ENCODE results near the gene EBLN2.

The EBLN2 gene

DNA sequence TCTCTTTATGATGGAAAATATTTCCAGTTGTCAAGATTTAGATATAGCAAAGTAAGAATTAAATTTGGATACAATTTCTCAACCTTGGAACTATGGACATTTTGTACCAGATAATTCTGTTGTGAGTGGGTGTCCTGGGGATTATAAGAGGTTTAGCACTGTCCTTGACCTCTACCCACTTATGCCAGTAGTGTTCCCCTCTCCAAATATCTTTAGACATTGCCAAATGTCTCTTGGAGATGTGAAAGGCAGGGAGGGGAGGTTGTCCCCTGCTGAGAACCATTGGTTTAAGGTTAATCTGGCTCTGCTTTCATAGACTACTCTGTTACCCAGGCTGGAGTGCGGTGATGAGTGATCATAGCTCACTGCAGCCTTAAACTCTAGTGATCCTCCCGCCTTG lies at the start of gene EBLN2:
TSS of gene EBLN2 (plus strand) at position 244 of the 400 bp plus-strand sequence. CDS start 423 bp downstream, outside the sequence.
- no peak for DNase-seq (ENCODE audit: low read depth)

DNA sequence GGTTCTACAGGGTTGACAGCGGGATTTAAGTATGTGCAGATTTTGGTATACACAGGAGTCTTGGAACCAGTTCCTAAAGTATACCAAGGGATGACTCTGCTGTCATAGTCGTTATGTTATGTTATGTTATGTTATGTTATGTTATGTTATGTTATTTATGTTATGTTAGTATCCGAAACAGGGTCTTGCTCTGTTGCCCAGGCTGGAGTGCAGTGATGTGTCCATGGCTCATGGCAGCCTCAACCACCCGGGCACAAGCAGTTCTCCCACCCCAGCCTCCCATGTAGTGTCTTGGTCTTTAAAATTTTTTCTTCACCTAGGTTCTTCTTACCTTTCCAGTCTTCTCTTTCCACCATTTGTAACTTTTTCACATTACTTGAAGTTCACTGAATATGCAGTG lies 43.2 kb upstream of the EBLN2 start:
- no peak for DNase-seq (ENCODE audit: low read depth)

DNA sequence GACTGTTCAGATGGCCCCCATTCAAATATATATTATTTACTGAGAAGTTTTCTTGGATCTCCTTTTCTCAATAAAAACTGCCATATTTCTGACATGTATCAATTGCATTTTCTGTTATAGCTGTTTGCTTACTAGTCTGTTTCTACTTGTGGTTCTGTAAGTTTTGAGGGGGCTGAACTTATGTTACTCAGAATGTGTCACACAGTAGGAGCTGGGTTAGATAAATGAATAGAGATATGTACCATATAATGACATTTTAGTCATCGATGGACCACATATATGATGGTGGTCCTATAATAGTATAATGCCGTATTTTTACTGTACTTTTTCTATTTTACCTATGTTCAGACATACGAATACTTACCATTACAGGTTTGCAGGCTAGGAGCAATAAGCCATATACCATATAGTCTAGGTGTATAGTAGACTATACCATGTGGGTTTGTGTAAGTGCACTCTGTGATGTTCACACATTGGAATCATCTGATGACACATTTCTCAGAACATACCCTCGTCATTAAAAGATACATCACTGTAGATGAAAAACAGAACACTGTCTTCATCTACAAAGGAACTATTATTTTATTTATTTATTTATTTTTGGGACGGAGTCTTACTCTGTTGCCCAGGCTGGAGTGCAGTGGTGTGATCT lies 42.5 kb upstream of the EBLN2 start:
- no peak for DNase-seq (ENCODE audit: low read depth)

DNA sequence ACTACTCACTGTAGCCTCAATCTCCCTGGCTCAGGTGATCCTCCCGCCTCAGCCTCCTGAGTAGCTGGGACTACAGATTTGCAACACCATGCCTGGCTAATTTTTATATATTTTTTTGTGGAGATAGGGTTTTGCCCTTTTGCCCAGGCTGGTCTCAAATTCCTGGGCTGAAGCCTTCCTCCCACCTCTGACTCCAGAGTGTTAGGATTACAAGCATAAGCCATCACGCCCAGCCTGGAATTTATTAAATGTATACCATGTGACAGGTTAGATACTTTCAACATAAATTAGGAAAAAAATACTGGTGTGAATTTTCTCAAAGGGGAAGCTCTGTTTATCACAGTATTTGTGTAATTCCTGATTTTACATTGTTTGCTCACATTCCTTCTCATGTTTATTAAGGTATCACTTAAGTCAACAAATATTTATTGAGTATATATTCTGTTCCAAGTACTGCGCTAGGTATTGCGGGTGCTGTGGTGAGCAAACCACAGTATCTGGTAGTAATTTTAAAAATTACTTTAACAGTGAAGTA lies 40.1 kb upstream of the EBLN2 start:
- no peak for DNase-seq (ENCODE audit: low read depth)

DNA sequence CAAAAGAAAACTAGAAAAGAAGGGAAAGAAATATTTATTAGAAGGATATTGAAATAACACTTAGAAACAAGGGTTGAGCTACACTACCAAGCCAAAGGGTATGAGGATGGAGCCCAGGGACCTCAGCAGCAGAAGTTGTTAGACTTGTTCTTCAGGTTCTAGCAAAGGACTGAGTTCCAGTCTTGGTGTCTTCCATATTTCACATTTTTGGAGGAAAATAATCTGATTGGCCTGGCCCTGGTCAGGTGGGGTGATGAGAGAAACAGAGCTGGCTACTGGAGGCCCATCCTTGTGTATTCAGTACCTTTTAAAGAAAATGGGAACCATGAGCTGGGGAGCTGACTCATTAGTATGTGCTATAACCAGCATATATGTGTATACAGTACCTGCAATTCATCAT lies 36.6 kb upstream of the EBLN2 start:
- DNase-seq (ENCODE audit: low read depth) = no peak

DNA sequence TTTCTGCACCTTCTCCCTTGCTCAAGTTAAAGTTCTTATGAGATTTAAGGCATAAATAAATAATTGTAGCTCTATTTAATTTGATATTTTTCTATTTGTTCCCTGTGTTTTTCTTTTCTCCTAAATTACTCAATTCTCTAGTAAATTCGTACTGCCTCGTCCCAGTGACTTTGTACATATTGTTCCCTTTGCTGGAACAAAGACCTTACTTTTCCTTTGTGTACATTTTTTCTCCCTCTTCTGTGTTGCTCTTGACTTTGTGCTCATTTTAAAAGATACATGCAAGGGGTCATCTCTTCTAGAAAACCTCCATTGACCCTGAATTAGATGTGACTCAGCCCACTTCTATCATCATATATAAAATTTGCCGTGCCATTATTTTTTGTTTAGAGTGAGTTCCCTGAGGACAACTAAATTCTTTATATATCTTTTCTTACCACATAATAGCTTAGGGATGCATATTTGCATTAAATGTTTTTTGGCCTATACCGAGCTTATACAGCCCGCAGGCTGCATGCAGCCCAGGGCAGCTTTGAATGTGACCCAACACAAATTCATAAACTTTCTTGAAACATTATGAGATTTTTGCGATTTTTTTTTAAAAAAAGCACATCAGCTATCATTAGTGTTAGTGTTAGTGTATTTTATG lies 35.2 kb upstream of the EBLN2 start:
- no peak for DNase-seq (ENCODE audit: low read depth)

DNA sequence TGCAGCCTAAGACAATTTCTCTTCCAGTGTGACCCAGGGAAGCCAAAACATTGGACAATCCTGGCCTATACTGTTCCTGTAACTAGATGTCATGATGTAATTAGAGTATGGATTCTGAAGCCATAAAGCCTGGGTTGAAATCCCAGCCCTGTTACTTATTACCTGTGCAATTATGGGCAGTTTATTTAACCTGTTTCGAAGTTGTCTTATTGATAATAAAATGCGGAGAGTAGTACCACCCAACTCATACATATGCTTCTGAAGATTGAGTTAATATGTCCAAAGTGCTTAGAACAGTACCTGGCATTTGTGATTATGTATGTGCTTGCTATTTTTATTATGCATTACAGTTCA lies 34.7 kb upstream of the EBLN2 start:
- no peak for DNase-seq (ENCODE audit: low read depth)

DNA sequence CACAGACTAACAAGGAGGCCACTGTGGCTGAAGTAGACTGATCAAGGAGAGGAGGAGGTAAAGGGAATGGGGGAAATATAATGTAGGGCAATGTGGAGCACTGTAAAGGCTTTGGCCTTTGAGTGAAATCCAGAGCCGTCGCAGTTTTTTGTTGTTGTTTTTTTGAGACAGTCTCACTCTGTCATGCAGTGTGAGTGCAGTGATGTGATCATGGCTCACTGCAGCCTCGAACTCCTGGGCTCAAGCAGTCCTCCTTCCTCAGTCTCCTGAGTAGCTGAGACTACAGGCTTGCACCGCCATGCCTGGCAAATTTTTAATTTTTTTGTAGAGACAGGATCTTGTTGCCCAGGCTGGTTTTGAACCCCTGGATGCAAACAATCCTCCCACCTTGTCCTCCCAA lies 32.7 kb upstream of the EBLN2 start:
- DNase-seq (ENCODE audit: low read depth) = no peak

DNA sequence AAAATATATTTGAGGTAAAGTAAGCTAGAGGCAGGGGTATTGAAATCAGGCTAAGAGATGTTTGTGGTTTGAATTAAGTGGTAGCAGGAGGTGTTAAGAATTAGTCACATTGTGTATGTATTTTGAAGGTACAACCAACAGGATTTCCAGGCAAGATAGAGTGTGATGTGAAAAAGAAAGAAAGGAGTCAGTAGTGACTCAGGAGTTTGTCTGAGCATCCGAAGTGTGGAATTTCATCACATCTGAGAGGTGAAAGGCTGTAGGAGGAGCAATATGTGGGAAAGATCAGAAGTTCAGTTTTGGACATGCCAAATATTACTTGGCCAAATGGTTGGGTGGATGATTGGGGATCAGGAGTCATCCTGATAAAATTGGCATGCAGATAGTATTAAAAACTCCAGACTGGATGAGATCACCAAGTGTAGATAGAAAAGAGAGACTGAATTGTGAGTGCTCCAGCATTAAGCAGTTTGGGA lies 32.1 kb upstream of the EBLN2 start:
- no peak for DNase-seq (ENCODE audit: low read depth)

DNA sequence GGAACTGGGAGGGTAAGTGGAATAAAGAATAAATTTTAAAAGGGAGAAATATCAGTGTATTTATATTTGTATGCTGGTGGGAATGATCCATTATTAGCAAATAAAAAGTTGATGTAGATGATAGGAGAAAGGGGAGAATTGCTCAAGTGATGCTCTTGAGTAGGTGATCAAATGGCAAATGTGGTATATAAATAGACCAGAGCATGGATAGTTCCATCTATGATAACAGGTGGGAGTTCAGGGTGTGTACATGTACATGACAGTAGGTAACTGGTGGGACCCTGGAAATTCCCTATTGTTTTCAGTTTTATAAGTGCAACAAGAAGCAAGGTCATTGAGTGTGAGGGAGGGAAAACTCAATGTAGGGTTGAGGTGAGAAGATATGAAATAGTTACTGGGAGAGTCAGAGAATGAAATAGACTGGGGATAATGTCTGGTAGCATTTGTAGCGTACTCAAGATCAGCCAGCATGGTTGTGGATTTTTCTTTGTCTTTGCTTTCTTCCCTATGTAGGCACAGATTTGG lies 31.3 kb upstream of the EBLN2 start:
- DNase-seq (ENCODE audit: low read depth) = no peak

DNA sequence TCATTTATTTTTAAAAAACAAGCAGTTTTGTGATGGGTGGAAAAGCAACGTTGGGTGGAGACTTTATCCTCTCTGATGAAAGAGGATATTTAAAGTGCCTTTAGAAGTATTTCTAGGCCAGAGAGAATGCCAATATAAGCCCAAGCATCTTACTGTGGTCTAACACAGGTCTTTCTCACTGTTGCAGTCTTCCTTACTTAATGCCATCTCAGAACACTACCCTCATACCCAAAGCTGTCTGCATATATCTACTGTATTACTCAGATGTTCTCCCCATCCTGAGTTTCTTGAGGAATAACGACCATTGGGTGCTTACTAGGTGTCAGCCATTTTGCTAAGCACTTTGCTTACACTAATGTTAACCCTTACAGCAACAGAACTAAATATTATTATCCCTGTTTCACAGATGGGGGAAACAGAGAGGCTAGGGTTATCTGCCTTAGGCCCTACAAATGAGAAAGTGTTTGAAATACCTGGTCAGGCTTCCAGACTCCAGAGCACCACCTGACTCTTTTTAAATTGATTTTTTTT lies 29.8 kb upstream of the EBLN2 start:
- DNase-seq (ENCODE audit: low read depth) = no peak

DNA sequence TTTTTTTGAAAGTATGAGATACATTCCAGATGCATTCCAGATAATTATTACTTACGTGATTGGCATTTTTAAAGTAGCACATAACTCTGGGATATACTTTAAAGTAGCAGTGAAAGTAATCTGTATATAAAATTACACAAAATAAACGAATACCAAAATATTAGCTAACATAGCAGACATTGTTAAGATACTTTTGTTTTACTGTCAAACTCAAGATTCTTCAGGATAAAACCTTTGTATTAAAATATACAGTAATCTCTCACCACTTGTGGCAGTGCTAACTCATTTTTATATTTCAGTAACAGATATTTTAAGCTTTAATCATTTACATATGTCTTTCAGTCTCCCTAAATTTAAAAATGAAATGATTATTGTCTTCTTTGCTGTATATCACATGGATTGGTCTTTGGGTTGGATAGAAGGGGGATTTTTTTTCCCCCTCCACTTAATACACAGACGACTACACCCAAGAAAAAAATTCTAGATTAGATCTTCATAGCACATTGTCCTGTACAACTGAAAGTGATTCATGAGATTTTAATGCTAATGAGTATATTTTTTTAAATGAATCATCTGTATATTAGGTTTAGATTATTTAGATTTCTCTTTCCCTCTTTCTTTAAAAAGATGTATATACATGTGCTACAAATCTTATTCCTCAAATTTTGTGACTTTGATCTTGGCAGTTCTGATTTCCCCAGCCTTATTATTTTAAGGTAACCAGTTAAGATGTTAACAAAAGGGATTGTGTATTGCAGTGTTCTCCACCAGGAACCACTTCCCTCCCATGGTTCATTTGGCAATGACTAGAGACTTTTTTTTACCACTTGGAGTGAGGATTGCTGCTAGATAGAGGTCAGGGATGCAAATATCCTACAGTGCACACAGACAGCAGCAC lies 24.5 kb upstream of the EBLN2 start:
- no peak for DNase-seq (ENCODE audit: low read depth)

DNA sequence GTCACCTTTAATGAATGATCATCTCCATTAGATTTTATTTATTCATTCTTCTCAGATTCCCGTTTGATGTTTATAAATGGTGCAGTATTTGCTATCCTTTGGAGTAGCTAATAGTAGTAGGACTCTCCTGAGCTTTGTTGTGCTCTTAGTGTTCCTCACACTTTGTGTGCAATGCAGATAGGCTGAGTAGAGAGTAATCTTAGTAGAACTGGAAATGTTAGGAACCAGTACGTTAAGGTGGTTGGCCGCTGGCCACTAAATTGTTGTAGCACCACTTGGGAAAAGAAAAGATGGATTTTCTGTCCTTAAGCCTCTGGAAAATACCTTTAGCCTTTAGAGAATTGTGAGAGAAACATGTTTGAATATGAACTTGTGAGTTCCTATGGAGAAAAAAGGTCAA lies 19.9 kb upstream of the EBLN2 start:
- DNase-seq (ENCODE audit: low read depth) = no peak

DNA sequence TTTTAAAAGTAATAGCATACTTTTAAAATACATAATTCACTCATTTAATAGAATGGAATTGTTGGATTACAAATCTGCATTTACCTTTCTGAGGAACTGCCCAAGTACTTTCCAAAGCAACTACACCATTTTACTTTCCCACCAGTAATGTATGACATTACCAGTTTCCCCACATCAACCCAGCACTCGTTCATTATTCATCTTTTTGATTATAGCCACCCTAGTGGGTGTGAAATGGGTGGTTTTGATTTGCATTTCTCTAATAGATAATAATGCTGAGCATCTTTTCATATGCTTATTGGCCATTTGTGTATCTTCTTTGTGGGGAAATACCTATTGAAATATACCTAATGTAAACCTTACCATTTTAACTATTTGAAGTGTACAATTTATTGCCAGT lies 18.0 kb upstream of the EBLN2 start:
- DNase-seq (ENCODE audit: low read depth) = no peak

DNA sequence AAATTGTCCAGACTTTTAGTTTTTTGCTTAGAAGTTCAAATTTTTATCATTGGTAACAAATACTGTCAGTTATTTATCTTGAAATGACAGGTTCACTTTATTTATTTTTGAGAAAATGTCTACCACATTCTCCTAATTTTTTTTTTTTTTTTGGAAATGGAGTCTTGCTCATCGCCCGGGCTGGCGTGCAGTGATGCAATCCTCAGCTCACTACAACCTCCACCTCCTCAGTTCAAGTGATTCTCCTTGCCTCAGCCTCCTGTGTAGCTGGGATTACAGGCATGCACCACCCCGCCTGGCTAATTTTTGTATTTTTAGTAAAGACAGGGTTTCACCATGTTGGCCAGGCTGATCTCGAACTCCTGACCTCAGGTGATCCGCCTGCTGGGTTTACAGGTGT lies 16.1 kb upstream of the EBLN2 start:
- no peak for DNase-seq (ENCODE audit: low read depth)

DNA sequence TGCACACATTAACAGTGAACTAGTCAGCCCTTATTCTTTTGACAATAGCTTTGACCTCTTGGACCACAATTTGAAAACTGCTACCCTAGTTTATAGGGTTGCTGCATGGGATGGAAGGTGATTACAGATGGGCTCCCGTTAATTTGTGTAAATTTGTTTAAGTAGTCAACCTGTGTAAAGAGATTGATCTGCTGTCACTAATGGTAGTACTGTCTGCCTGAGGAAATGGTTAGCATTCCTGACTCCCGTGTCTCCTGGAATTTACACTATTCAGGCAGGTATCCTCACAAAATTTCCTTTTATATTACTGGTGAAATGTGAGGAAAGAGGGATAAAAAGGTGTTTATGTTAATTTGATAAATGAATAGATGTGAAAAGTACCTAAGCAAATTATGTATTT lies 15.3 kb upstream of the EBLN2 start:
- DNase-seq (ENCODE audit: low read depth) = no peak

DNA sequence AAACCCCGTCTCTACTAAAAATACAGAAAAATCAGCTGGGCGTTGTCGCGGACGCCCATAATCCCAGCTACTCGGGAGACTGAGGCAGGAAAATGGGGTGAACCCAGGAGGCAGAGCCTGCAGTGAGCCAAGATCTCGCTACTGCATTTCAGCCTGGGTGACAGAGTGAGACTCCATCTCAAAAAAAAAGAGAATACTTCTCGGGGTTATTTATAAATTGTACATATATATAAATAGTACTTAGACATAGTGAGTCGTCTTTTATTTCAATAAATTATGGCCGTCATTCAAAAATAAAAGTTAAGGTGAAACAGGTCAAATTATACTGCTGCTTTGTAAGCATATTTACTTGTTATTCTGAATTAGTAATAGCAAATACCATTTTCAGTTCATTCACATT lies 12.1 kb upstream of the EBLN2 start:
- DNase-seq (ENCODE audit: low read depth) = no peak

DNA sequence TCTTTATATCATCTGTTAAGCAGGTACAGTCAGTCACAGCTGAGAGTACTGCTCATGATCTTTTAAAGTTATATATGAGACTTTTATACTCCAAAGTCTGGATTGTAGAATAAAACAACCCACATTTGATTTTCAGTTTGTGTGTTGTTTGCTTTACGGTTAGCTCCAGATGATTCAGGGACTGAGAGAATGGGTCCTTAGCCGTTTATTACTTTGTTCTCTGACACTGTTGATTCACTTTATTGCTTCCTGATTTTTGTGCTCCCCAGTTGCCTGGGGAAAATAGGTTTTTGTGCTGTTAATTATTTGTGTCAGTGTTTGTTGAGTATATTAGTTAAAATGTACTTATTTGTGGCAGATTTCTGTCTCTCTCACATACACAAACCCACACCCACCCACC lies 8.6 kb upstream of the EBLN2 start:
- no peak for DNase-seq (ENCODE audit: low read depth)

DNA sequence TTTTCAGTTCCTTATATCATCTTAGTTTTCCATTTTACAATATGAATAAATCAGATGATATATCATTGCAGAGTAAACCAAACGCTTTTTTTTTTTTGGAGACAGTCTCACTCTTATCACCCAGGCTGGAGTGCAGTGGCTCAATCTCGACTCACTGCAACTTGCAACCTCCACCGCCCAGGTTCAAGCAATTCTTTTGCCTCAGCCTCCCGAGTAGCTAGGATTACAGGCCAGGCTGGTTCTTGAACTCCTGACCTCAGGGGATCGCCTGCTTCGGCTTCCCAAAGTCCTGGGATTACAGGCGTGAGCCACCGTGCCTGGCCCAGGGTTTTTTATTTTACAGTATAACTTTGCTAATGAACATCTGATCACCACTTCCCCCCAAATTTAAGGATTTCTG lies 5.9 kb upstream of the EBLN2 start:
- no peak for DNase-seq (ENCODE audit: low read depth)

DNA sequence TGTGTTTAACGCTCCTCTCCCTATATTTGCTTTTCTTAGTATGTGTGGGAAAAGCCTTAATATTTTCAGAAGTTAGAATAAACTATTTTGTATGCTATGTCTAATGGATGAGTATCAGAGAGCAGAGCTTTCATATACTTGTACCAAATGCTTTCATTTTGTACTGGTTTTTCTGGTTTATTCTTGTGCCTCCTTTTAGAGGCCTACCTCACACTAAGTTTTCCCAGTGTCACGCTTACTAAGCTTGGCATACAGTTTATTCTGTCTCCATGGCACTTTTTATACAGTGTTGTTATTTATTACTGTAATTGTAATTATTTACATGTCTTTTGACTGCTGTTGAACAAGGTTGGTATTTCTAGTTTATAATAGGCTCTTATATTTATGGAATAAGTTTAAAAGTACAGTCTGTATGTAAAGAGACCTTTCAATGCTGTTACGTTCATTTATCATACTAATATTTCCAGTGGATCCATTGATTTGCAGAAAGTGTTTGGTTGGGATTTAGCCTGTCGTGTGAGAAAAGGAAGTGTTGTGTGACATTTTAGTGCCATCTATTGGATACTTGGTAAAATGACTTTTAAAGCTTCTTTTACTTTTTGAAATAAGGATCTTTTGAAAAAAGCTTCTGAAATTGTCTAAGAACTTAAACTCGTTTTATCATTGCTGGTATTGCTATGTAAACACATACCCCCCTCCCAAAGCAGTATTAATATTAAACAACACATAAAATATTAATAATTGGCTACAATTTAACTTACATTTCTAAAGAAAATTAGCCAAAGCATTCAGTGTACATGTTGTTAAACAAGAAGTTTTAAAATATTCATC lies 5.2 kb upstream of the EBLN2 start:
- DNase-seq (ENCODE audit: low read depth) = no peak

DNA sequence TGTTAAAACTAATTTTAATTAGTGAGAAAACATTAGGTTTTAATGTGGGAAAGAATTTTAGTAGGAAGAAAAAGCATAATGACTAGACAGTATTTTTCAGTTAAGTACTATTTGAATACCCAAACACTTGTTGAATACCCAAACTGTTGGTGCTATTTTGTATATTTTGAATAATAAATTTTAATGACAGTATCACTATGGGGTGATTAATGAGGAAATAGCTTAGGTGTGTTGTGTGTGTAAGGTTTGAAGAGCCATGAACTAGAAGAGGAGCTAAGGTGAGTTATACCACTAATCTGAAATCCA lies 4.7 kb upstream of the EBLN2 start:
- no peak for DNase-seq (ENCODE audit: low read depth)

DNA sequence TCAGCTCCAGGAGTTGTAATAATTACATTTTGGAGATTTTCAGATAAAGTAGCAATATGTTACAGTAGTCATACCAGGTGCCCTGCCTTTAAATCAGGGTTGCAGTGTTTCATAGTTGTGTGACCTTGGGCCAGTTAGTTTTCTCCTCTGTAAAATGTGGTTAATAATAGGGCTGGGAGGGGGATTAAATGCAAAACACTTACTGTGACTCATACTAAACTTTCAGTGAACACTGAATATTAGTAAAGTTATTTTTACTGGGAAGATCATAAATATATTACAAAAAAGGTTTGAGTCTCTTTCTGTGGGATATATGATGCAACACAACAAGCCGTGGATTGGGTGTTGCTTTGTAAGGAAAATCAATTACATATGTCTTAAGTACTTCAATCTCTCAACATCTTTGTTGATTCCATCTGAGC lies 1.1 kb upstream of the EBLN2 start:
- no peak for DNase-seq (ENCODE audit: low read depth)

Data from activated gamma-delta T cell treated with anti-CD3 and anti-CD28 coated beads, Interleukin-2, amount 50 U/mL, for 16 hours (primary cell).